GM21360 (cell line): ENCODE data around the gene MAFG.

ENCODE experiments used
- ATAC-seq: cut with Tn5 transposase; IDR thresholded peaks from one replicate; pipeline ENCODE4 v1.9.1; 2021; ENCODE audit warnings: mild to moderate bottlenecking, moderate library complexity; ENCODE audit not compliant: unreplicated experiment

Gene MAFG

GRCh38 chr17:81899514-81900166 lies 27.9 kb downstream of the MAFG start:
- no peak for ATAC-seq

- no peak for ATAC-seq
These were observed 28.6 kb downstream of the MAFG start for GRCh38 chr17:81898885-81899284.

GRCh38 chr17:81898029-81898866 lies 29.3 kb downstream of the MAFG start:
- ATAC-seq = no peak

- ATAC-seq = no peak
These were observed 32.1 kb downstream of the MAFG start for GRCh38 chr17:81895400-81895799.

DNA sequence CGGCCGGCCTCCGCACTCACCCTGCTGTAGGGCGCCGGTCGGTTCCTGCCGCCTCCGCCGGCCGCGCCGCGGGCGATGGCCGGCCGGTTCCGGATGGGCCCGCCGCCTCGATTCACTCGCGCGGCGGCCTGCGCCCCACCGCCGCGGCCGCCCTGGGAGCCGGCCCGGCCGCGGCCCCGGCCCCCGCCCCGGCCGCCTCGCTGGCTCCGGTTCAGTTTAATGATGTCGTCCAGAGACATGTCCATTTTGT lies 36.3 kb downstream of the MAFG start:
- peak; percentile 18 for ATAC-seq

- peak; percentile 17 for ATAC-seq
These were observed 36.9 kb downstream of the MAFG start for GRCh38 chr17:81890447-81891302.

GRCh38 chr17:81889602-81890001 lies 37.9 kb downstream of the MAFG start:
- no peak for ATAC-seq

GRCh38 chr17:81888988-81889595 lies 38.4 kb downstream of the MAFG start:
- ATAC-seq = no peak

- ATAC-seq = no peak
These were observed 39.2 kb downstream of the MAFG start for GRCh38 chr17:81888105-81888987.

- no peak for ATAC-seq
These were observed 41.5 kb downstream of the MAFG start for GRCh38 chr17:81885869-81886548.

DNA sequence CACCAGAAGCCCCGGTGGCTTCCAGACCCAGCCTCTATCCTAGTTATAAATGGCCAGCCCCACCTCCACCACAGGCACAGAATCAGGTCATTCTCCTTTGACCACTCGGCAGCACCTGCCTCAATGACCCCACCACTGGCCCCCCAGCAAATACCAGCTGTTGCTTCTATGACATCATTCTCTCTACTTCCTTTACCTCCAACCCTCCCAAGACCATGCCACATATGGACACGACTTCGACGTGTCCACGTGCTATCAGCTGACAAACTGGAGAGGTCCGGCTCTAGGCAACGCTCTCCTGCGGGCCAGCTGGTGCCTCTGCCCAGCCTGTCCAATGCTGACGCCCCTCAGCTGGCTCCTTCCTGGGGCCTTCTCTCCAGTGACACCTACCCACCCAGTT lies 42.1 kb downstream of the MAFG start:
- ATAC-seq = no peak

DNA sequence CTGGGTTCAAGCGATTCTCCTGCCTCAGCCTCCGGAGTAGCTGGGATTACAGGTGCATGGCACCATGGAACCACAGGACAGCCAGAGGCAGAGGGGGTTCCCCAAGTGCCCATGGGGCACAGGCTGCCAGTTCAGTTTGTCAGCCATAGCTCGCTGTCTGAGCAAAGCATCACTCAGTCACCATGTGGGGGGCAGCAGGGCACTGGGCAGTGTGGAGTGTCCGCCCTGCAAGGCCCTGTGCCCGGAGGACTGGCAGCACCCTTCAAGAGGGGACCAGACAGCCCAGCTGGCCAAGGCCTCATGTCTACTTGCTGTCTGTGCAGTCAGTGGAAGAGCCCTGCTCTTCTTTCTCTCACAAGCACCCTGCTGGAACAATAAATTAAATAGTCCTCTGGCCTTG lies 42.6 kb downstream of the MAFG start:
- no peak for ATAC-seq

- no peak for ATAC-seq
These were observed 43.0 kb downstream of the MAFG start for GRCh38 chr17:81884520-81884919.

- no peak for ATAC-seq
These were observed 48.4 kb downstream of the MAFG start for GRCh38 chr17:81879121-81879520.

- no peak for ATAC-seq
These were observed 49.2 kb downstream of the MAFG start for GRCh38 chr17:81878294-81878693.

DNA sequence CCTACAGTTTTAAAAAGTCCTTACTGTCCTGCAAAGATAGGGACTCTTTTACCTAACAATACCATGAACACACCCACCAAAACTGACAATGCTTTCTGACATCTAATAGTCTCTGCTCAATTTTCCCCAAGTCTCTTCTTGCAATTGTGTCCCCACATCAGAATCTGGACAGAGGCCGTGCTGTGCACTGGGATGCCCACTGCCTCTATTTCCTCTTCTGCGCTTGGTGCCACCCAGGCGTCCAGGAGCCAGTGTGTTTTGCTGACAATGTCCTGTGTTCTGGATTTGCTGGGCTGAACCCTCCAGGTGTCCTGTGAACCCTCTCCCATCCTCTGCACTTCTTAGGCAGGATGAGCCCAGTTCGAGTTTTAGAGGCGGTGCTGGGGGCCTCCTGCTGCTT lies 50.0 kb downstream of the MAFG start:
- no peak for ATAC-seq

DNA sequence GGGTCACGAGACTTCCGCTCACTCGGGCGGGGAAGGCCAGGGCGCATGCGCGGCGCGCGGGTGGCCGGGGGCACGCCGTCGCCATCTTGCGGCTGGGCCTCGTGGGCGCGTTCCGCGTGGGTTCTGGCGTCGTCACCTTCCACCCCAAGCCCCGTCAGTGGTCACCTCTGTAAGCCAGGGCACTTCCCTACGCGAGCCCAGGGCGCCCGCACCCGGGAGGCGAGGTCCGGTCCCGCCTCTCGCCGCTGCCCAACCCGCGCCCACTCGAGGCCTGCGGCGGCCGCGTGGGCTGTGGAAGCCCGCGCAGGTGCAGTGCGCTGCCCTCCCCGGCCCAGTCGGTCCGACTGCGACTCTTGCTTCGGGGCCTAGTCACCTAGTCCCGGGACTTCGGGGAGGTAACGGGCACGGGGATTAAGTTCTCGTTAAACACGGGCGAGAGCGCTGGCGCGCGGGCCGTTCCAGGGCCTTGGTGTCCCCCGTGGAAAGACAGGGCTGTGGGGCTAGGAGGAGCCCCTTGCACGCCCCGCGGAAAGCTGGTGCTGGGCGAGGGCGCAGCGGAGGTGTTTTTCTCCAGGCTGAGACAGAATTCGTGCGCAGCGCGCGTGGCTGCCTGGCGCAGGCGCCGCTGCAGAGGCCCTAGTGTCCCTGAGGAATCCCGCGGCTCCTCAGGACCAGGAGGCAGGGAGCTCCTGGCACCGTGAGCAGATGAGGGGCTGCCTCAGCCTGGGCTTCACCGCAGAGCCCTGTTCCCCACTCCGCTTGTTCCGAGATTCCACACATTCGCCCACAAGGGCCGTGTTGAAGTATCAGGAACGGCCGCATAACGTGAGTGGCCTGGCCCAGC lies 55.9 kb downstream of the MAFG start:
- ATAC-seq = no peak

GRCh38 chr17:81870981-81871386 lies 56.6 kb downstream of the MAFG start, which contains the start of gene ARHGDIA:
ARHGDIA (minus strand) TSS chr17:81871337; CDS start chr17:81869930, 1,407 bp downstream.
- no peak for ATAC-seq
